Activated CD4-positive, alpha-beta memory T cell treated with anti-CD3 and anti-CD28 coated beads, Interleukin-2, amount 10 ng/mL, durations not matched to agents 7 days and 5 days (primary cell): ENCODE measurements around the gene HORMAD2. TPM values are rescaled to one million over a fixed set of nuclear protein-coding genes. Genes with fewer than 3 reads are reported as not detected.

Source experiments
- CTCF ChIA-PET: fragments of 350-600 bp; sonication (Branson Sonifier 250); formaldehyde crosslinking; loops from one replicate; lab custom pipeline; 2021; ENCODE audit warnings: antibody characterized with exemption, inconsistent platforms; lab: Charles Lee
- POLR2A ChIA-PET: fragments of 350-600 bp; sonication (Branson Sonifier 250); formaldehyde crosslinking; loops from one replicate; lab custom pipeline; 2021; ENCODE audit warnings: antibody characterized with exemption; lab: Charles Lee
- DNase-seq: peaks from one replicate; pipeline ENCODE4 v3.0.0-alpha.2; 2020
- H3K27ac Mint-ChIP-seq: one replicate; pipeline ENCODE4 v1.8.0; 2021; ENCODE audit warnings: mild to moderate bottlenecking, mixed read lengths
- H3K27me3 Mint-ChIP-seq: one replicate; pipeline ENCODE4 v1.8.0; 2021; ENCODE audit warnings: mixed read lengths
- H3K36me3 Mint-ChIP-seq: one replicate; pipeline ENCODE4 v1.8.0; 2021; ENCODE audit warnings: low read depth, mixed read lengths
- H3K4me1 Mint-ChIP-seq: one replicate; pipeline ENCODE4 v1.8.0; 2021; ENCODE audit warnings: mixed read lengths
- H3K4me3 Mint-ChIP-seq: one replicate; pipeline ENCODE4 v1.8.0; 2021; ENCODE audit warnings: mild to moderate bottlenecking, mixed read lengths
- H3K9me3 Mint-ChIP-seq: one replicate; pipeline ENCODE4 v1.8.0; 2021; ENCODE audit warnings: mixed read lengths
- total RNA-seq, 2 experiments: library from RNA; stranded (reverse); gene quantifications; one replicate each; pipeline ENCODE4 v1.2.3, GENCODE V29; 2021

HORMAD2 gene
- total RNA-seq, 2 experiments from 2014 or later, result 0.23 TPM; not detected in 1

DNA sequence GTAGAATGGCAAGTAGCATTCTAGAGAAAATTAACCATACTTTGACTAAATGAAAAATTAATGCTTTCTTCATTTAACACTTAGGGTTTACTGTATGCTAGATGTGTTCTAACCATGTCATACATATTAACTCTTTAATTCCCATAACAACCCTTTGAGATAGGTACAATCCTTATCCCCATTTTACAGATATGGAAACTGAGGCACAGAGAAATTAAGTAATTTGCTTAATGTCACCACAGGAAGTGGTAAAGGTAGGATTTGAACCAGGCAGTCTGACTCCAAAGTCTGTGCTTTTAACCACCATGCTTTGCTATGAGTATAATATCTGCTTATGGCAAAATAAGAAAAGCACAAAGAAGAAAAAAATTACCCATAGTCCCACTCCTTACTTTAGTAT is 106.8 kb downstream of the HORMAD2 start:
- Mint-ChIP-seq H3K36me3 (peaks cover 9% of the 10 kb centered on the region), H3K27ac (peak overlapping the region; percentile 89), H3K27me3 (no peaks in the 10 kb centered on the region), H3K9me3 (no peaks in the 10 kb centered on the region), H3K4me1 (peaks cover 95% of the 10 kb centered on the region), H3K4me3 (no peak overlapping the region)
- no peak for DNase-seq
- ChIA-PET POLR2A (interaction anchor here (1.1 to 4.5 kb wide), 3 partner anchors 11 to 83 kb away, joined by 3 to 18 read pairs (median 3); no protein-coding TSS in a partner anchor), CTCF (no interaction called here)

DNA sequence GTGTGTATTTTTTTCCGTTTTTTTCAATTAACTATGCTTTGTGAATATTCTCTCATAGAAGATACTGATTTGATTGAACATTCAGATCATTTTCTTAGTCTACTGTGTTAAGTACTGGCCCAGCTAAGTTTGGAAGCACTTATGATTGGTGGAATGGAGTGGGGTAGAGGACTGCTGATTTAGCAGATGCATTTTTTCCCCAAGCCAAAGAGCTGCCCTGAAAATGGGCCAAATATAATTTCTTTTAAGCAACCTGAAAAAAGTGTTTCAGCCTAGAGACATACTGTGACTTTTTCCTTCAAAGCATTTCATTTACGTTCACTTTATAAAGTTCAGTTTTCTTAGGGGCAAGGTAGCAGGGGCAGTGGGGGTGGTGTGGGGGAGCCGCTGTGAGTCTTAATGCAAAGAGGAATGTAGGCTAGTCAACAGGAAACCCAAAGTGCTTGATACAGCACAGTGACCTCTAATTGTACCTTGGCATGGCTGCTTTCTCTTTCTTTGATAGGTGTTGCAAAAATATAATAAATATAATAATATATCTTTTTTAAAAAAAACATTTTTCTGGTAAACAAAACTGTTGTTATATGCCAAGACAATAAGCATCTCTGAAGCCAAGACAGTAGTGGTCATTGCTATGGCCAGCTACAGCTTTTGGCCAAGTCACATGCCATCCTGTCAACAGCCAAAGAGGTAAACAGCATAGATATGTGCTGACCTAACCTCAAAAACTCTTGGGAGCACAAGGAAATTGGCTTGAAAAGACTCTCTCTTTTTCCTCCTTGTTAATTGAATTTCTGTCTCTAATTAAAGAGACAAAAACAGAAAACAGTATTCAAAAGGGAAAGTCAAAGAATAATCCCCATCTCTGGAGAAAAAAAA is 107.5 kb downstream of the HORMAD2 start:
- H3K27ac Mint-ChIP-seq, result peak overlapping the region; percentile 89
- POLR2A ChIA-PET, result interaction anchor here (1.1 to 4.5 kb wide), 6 partner anchors 9 to 83 kb away, joined by 3 to 18 read pairs (median 3); no protein-coding TSS in a partner anchor
- peak overlapping the region; percentile 2 for H3K4me3 Mint-ChIP-seq

GRCh38 chr22:30188911-30189310 is 108.6 kb downstream of the HORMAD2 start:
- H3K27ac Mint-ChIP-seq, result peak overlapping the region; percentile 80
- no peak for DNase-seq
- no peaks in the 10 kb centered on the region for H3K27me3 Mint-ChIP-seq
- H3K9me3 Mint-ChIP-seq, result peaks cover 3% of the 10 kb centered on the region
- ChIA-PET CTCF (interaction anchor here (0.7 to 2.3 kb wide), 2 partner anchors 11 to 80 kb away, joined by 5 to 7 read pairs; no protein-coding TSS in a partner anchor), POLR2A (interaction anchor here (0.7 to 4.5 kb wide), 8 partner anchors 10 to 84 kb away, joined by 3 to 20 read pairs (median 8); no protein-coding TSS in a partner anchor)
- H3K36me3 Mint-ChIP-seq, result peaks cover 23% of the 10 kb centered on the region
- no peak overlapping the region for H3K4me3 Mint-ChIP-seq
- peaks cover 96% of the 10 kb centered on the region for H3K4me1 Mint-ChIP-seq

More for the DNA sequence above, 107.5 kb downstream of the HORMAD2 start:
- CTCF ChIA-PET, result no interaction called here
- no peaks in the 10 kb centered on the region for H3K27me3 Mint-ChIP-seq
- peak; percentile 38 for DNase-seq
- peaks cover 96% of the 10 kb centered on the region for H3K4me1 Mint-ChIP-seq
- H3K9me3 Mint-ChIP-seq, result no peaks in the 10 kb centered on the region
- H3K36me3 Mint-ChIP-seq, result peaks cover 15% of the 10 kb centered on the region

DNA sequence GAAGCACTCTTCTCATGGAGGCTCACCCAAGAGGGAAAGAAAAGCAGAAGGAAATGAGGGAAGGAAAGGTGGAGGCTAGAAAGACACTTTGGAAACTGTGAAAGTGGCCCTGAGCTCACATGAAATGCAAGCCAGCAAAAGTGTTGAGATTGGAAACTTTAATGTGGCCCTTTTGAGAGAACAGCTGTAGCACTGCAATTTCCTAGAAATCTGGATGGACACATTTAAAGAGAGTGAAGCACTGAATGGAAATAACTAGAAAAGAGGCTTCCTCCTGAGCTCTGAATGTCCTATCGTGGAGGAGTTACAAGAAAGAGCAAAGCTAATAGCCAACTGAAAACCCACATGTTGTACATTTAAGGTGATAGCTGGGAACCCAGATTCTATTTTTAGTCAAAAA is 110.3 kb downstream of the HORMAD2 start:
- CTCF ChIA-PET, result interaction anchor here (0.9 to 2.3 kb wide), 6 partner anchors 9 to 82 kb away, joined by 3 to 9 read pairs (median 6); no protein-coding TSS in a partner anchor
- Mint-ChIP-seq H3K4me3 (no peak overlapping the region), H3K36me3 (peaks cover 31% of the 10 kb centered on the region), H3K9me3 (peaks cover 6% of the 10 kb centered on the region), H3K27me3 (no peaks in the 10 kb centered on the region), H3K27ac (peak overlapping the region; percentile 80), H3K4me1 (peaks cover 93% of the 10 kb centered on the region)
- POLR2A ChIA-PET, result interaction anchor here (0.8 to 4.5 kb wide), 11 partner anchors 9 to 162 kb away, joined by 3 to 20 read pairs (median 10); no protein-coding TSS in a partner anchor
- DNase-seq, result no peak

GRCh38 chr22:30191040-30191701 is 110.9 kb downstream of the HORMAD2 start:
- POLR2A ChIA-PET, result interaction anchor here (0.5 to 4.5 kb wide), 14 partner anchors 9 to 731 kb away, joined by 3 to 20 read pairs (median 6); no protein-coding TSS in a partner anchor
- Mint-ChIP-seq H3K27me3 (no peaks in the 10 kb centered on the region), H3K27ac (peak overlapping the region; percentile 80), H3K9me3 (peaks cover 6% of the 10 kb centered on the region), H3K4me1 (peaks cover 95% of the 10 kb centered on the region), H3K36me3 (peaks cover 31% of the 10 kb centered on the region), H3K4me3 (no peak overlapping the region)
- CTCF ChIA-PET, result interaction anchor here (0.9 to 2.3 kb wide), 5 partner anchors 9 to 83 kb away, joined by 3 to 9 read pairs (median 7); no protein-coding TSS in a partner anchor
- DNase-seq, result no peak

GRCh38 chr22:30192427-30192826 is 112.2 kb downstream of the HORMAD2 start:
- H3K27ac Mint-ChIP-seq, result peak overlapping the region; percentile 74
- CTCF ChIA-PET, result no interaction called here
- H3K4me1 Mint-ChIP-seq, result peaks cover 95% of the 10 kb centered on the region
- H3K36me3 Mint-ChIP-seq, result peaks cover 29% of the 10 kb centered on the region
- no peak for DNase-seq
- H3K9me3 Mint-ChIP-seq, result peaks cover 6% of the 10 kb centered on the region
- POLR2A ChIA-PET, result interaction anchor here (0.9 to 3.7 kb wide), 3 partner anchors 10 to 87 kb away, joined by 3 to 19 read pairs (median 3); no protein-coding TSS in a partner anchor
- H3K27me3 Mint-ChIP-seq, result no peaks in the 10 kb centered on the region
- no peak overlapping the region for H3K4me3 Mint-ChIP-seq

GRCh38 chr22:30193031-30193775 is 112.9 kb downstream of the HORMAD2 start:
- H3K27ac Mint-ChIP-seq, result peak overlapping the region; percentile 74
- POLR2A ChIA-PET, result interaction anchor here (0.9 to 3.7 kb wide), 2 partner anchors 11 to 88 kb away, joined by 3 to 19 read pairs; no protein-coding TSS in a partner anchor
- CTCF ChIA-PET, result interaction anchor here (1.2 kb wide), 1 partner anchor 15 kb away, joined by 3 read pairs; no protein-coding TSS in a partner anchor
- H3K9me3 Mint-ChIP-seq, result peaks cover 6% of the 10 kb centered on the region
- no peak for DNase-seq
- H3K4me3 Mint-ChIP-seq, result no peak overlapping the region
- H3K27me3 Mint-ChIP-seq, result no peaks in the 10 kb centered on the region
- H3K4me1 Mint-ChIP-seq, result peaks cover 94% of the 10 kb centered on the region
- peaks cover 29% of the 10 kb centered on the region for H3K36me3 Mint-ChIP-seq

- ChIA-PET POLR2A (interaction anchor here (0.6 to 5.7 kb wide), 17 partner anchors 10 to 240 kb away, joined by 3 to 34 read pairs (median 5); no protein-coding TSS in a partner anchor), CTCF (interaction anchor here (0.6 to 1.0 kb wide), 3 partner anchors 17 to 713 kb away, joined by 3 to 4 read pairs (median 3); no protein-coding TSS in a partner anchor)
- peaks cover 86% of the 10 kb centered on the region for H3K4me1 Mint-ChIP-seq
- peaks cover 6% of the 10 kb centered on the region for H3K9me3 Mint-ChIP-seq
- H3K27me3 Mint-ChIP-seq, result no peaks in the 10 kb centered on the region
- peak overlapping the region; percentile 42 for H3K4me3 Mint-ChIP-seq
- H3K36me3 Mint-ChIP-seq, result peaks cover 24% of the 10 kb centered on the region
- DNase-seq, result no peak
- H3K27ac Mint-ChIP-seq, result peak overlapping the region; percentile 95
Measured at GRCh38 chr22:30195245-30196140, 115.2 kb downstream of the HORMAD2 start.

DNA sequence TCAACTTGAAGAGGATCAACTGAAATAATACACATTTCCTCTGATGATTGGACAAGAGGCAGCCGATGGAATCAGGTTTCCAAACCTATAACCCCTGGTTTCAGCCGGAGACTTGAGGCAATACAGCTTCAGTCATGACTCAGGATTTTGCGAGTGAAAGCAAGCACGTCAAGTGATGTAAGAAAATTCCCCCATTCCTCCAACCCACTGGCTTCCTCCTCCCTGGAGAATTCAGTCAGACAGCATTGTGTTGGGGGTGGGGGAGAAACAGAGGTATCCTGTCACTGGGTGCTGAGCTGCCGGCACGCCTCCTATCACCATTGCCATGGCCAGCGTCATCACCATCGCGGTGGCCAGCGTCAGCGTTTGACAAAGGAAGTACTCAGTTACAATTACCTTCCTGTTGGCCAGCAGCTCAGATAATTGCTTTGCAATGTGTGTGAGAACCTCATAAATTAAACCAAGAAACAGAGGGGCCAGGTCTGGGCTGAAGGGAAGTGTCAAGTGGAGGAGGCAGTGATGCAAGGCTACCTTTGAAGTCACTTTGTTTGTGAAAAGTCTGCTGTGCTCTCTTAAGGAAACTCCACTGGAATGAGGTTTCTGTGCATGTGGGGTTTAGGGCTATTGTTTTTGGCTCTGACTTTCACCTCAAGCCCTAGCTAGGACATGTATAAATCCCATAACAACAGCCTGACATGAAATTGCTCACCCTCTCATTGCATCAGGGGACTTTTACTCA is 116.0 kb downstream of the HORMAD2 start:
- H3K4me1 Mint-ChIP-seq, result peaks cover 78% of the 10 kb centered on the region
- H3K36me3 Mint-ChIP-seq, result peaks cover 24% of the 10 kb centered on the region
- CTCF ChIA-PET, result interaction anchor here (0.8 to 1.0 kb wide), 2 partner anchors 18 to 54 kb away, joined by 3 to 4 read pairs; no protein-coding TSS in a partner anchor
- peak overlapping the region; percentile 42 for H3K4me3 Mint-ChIP-seq
- POLR2A ChIA-PET, result interaction anchor here (0.7 to 5.7 kb wide), 17 partner anchors 9 to 239 kb away, joined by 3 to 34 read pairs (median 5); no protein-coding TSS in a partner anchor
- peak; percentile 79 for DNase-seq
- H3K27me3 Mint-ChIP-seq, result no peaks in the 10 kb centered on the region
- peaks cover 9% of the 10 kb centered on the region for H3K9me3 Mint-ChIP-seq
- H3K27ac Mint-ChIP-seq, result peak overlapping the region; percentile 95

DNA sequence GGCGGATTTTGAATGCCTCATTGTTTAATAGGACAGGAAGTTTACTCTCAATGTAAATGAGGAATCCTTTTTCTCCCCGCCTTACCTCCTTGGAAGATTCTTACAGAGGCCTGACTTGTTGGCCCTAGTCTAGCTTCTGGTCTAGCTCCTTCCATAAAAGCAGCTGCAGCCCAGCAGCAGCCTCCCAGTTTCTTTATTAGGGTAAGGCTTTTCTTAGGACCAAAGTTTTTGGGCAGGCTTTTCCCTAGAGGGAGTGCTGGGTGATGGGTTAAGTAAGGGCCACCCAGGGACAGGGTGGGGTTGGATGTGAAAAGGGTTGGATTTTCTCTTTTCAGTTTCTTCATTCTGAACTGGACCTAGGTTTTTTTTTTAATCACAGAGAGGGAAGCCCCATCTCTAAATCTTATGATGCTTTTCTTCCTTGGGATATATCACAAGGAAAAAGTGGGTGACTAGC is 116.6 kb downstream of the HORMAD2 start:
- Mint-ChIP-seq H3K9me3 (peaks cover 13% of the 10 kb centered on the region), H3K4me3 (peak overlapping the region; percentile 42), H3K27ac (peak overlapping the region; percentile 95), H3K4me1 (peaks cover 75% of the 10 kb centered on the region), H3K27me3 (no peaks in the 10 kb centered on the region), H3K36me3 (peaks cover 26% of the 10 kb centered on the region)
- ChIA-PET POLR2A (interaction anchor here (0.6 to 5.7 kb wide), 14 partner anchors 9 to 49 kb away, joined by 3 to 34 read pairs (median 7); no protein-coding TSS in a partner anchor), CTCF (interaction anchor here (0.8 kb wide), 1 partner anchor 55 kb away, joined by 3 read pairs; no protein-coding TSS in a partner anchor)
- DNase-seq, result no peak
